ENCODE measurements around the gene ETFA. TPM values are rescaled to one million over a fixed set of nuclear protein-coding genes. Genes with fewer than 3 reads are reported as not detected.

The ETFA gene
- total and polyA plus RNA-seq, 2 of the 8 experiments (the other 6 are each of a cell fraction or from before 2014, with no cell fraction given), result 60.9 to 90.0 TPM

GRCh38 chr15:76236350-76236749, 74.9 kb downstream of the ETFA start:
- Histone ChIP-seq H3K9ac (replicated peaks in 1 of 4; ENCODE audit: extremely low read depth in 1 of 4, low read depth in 3 of 4, low read length in 3 of 4) (no peak overlapping the region), H3K27me3 (replicated peaks in 1 of 4; ENCODE audit: control insufficient read depth in 3 of 4, extremely low read depth in 1 of 4, insufficient read depth in 3 of 4, low read length in 3 of 4) (no peaks in the 10 kb centered on the region), H3K27ac (ENCODE audit: low read depth, low read length) (no peak overlapping the region), H3K4ac (replicated peaks; ENCODE audit: insufficient read length, low read depth, low read length) (no peak overlapping the region), H3K23me2 (ENCODE audit: low read depth, low read length) (no peaks in the 10 kb centered on the region), H3K56ac (replicated peaks; ENCODE audit: insufficient read length, low read depth, low read length) (no peak overlapping the region), H3K36me3 (ENCODE audit: control insufficient read depth in 2 of 4, insufficient read depth in 4 of 4, low read length in 3 of 4) (no peaks in the 10 kb centered on the region), H2AFZ (ENCODE audit: low read length) (no peak overlapping the region), H4K20me1 (replicated peaks in 1 of 2; ENCODE audit: control insufficient read depth in 1 of 2, insufficient read depth in 2 of 2, low read length in 2 of 2) (peaks cover 0 to 2% of the 10 kb centered on the region in 2 experiments), H2BK20ac (ENCODE audit: low read length) (no peak overlapping the region), H3K4me1 (replicated peaks in 1 of 4; ENCODE audit: control insufficient read depth in 3 of 4, insufficient read depth in 4 of 4, low read length in 3 of 4) (peaks cover 0 to 8% (median 5%) of the 10 kb centered on the region in 4 experiments; a peak in 6 of 7 replicates), H3K4me3 (ENCODE audit: extremely low read depth in 1 of 4, insufficient read depth in 2 of 4, low read depth in 3 of 4, low read length in 4 of 4) (no peak overlapping the region), H3K18ac (ENCODE audit: extremely low read depth, low read length) (no peak overlapping the region), H2BK15ac (ENCODE audit: low read length) (no peak overlapping the region), H3K79me1 (ENCODE audit: low read depth, low read length) (no peaks in the 10 kb centered on the region), H4K91ac (replicated peaks; ENCODE audit: insufficient read length, low read length) (no peak overlapping the region), H3K14ac (ENCODE audit: insufficient read length) (no peak overlapping the region), H3K23ac (ENCODE audit: insufficient read length) (no peak overlapping the region), H3K9me3 (ENCODE audit: insufficient read depth in 2 of 2, low read depth in 1 of 2, low read length in 1 of 2) (no peaks in the 10 kb centered on the region), H3K79me2 (ENCODE audit: control insufficient read depth in 1 of 2, insufficient read depth in 2 of 2, low read length in 2 of 2) (no peaks in the 10 kb centered on the region), H2BK120ac (replicated peaks; ENCODE audit: low read depth, low read length) (no peak overlapping the region), H2BK12ac (ENCODE audit: low read depth, low read length) (no peak overlapping the region), H2AK5ac (ENCODE audit: low read depth, low read length) (no peak overlapping the region), H2BK5ac (ENCODE audit: low read depth, low read length) (no peak overlapping the region), H4K8ac (ENCODE audit: extremely low read depth, insufficient read depth, low read length) (no peak overlapping the region), H3K4me2 (ENCODE audit: insufficient read depth in 1 of 2, low read depth in 2 of 2, low read length in 2 of 2) (no peak overlapping the region), H4K5ac (ENCODE audit: insufficient read length, low read depth, low read length) (no peak overlapping the region)
- FAIRE-seq (no peak), DNase-seq (ENCODE audit: low read depth in 1 of 2, low spot score in 2 of 2) (no peak)
- ChIA-PET POLR2A (ENCODE audit: partially characterized antibody) (no interaction called here), CTCF (ENCODE audit: partially characterized antibody) (interaction anchor here (0.6 to 6.2 kb wide), 19 partner anchors 8 to 562 kb away, joined by 3 to 55 read pairs (median 5); no protein-coding TSS in a partner anchor)
- WGBS, 2 experiments (ENCODE audit: extremely low coverage in 1 of 2, insufficient coverage in 1 of 2, insufficient read length in 1 of 2, insufficient replicate concordance in 2 of 2, low coverage in 1 of 2, low lambda C conversion rate in 2 of 2, missing lambda C conversion rate in 1 of 2), result 76% methylated on average over 2 of the region's 2 CpGs; no CpG with 5 or more reads in 1 of the 2 experiments
- no peak for TF ChIP-seq NRF1 (IDR thresholded peaks at IDR 0.05; ENCODE audit: low read depth, low read length)
- TF ChIP-seq, protein P1, sequence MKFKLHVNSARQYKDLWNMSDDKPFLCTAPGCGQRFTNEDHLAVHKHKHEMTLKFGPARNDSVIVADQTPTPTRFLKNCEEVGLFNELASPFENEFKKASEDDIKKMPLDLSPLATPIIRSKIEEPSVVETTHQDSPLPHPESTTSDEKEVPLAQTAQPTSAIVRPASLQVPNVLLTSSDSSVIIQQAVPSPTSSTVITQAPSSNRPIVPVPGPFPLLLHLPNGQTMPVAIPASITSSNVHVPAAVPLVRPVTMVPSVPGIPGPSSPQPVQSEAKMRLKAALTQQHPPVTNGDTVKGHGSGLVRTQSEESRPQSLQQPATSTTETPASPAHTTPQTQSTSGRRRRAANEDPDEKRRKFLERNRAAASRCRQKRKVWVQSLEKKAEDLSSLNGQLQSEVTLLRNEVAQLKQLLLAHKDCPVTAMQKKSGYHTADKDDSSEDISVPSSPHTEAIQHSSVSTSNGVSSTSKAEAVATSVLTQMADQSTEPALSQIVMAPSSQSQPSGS (IDR thresholded peaks at IDR 0.05; ENCODE audit: low read length), result no peak
- TF ChIP-seq SP2 (IDR thresholded peaks at IDR 0.05; ENCODE audit: low read length), result no peak
- no peak for TF ChIP-seq BCL11A (IDR thresholded peaks at IDR 0.05; ENCODE audit: low read depth in 2 of 2, low read length in 2 of 2)
- no peak for TF ChIP-seq KDM5A (IDR thresholded peaks at IDR 0.05; ENCODE audit: low read length)
- TF ChIP-seq CREB1 (IDR thresholded peaks at IDR 0.05), result no peak
- no peak for TF ChIP-seq GTF2F1 (IDR thresholded peaks at IDR 0.05; ENCODE audit: borderline replicate concordance, low read depth, low read length)
- TF ChIP-seq USF2 (IDR thresholded peaks at IDR 0.05; ENCODE audit: low read length), result no peak
- no peak for TF ChIP-seq CBX5 (IDR thresholded peaks at IDR 0.05; ENCODE audit: low read depth, low read length)
- TF ChIP-seq ZNF274 (IDR thresholded peaks at IDR 0.05; ENCODE audit: borderline replicate concordance, extremely low read depth, low read length), result no peak
- TF ChIP-seq CHD2 (IDR thresholded peaks at IDR 0.05; ENCODE audit: low read length), result no peak
- no peak for TF ChIP-seq SAP30 (IDR thresholded peaks at IDR 0.05; ENCODE audit: insufficient read depth, insufficient replicate concordance, low read length)

Measured in H1 (cell line).